EH (cell line): Measurements from ENCODE around the gene USP34.
A peak's percentile ranks its signal among the peaks of the same experiment; 100 is the strongest.

Experiments
- DNase-seq: peaks from one replicate; pipeline ENCODE4 v3.0.0-alpha.2; 2015; ENCODE audit warnings: low read depth

USP34 gene

DNA sequence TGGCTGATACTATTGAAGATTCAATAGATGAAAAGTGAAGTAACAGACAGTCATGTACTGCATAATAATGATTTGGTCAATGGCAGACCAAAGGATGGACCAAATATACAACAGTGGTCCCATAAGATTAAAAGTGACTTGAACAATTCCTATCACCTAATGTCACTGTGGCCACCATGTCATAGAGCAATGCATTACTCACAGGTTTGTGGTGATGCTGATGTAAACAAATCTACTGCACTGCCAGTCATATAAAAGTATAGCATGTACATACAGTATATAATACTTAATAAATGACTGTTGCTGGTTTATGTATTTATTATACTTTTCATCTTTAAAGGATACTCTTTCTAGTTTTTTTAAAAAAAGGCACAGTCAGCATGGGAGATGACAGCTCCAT lies 99.9 kb downstream of the USP34 start:
- DNase-seq: peak; percentile 31

DNA sequence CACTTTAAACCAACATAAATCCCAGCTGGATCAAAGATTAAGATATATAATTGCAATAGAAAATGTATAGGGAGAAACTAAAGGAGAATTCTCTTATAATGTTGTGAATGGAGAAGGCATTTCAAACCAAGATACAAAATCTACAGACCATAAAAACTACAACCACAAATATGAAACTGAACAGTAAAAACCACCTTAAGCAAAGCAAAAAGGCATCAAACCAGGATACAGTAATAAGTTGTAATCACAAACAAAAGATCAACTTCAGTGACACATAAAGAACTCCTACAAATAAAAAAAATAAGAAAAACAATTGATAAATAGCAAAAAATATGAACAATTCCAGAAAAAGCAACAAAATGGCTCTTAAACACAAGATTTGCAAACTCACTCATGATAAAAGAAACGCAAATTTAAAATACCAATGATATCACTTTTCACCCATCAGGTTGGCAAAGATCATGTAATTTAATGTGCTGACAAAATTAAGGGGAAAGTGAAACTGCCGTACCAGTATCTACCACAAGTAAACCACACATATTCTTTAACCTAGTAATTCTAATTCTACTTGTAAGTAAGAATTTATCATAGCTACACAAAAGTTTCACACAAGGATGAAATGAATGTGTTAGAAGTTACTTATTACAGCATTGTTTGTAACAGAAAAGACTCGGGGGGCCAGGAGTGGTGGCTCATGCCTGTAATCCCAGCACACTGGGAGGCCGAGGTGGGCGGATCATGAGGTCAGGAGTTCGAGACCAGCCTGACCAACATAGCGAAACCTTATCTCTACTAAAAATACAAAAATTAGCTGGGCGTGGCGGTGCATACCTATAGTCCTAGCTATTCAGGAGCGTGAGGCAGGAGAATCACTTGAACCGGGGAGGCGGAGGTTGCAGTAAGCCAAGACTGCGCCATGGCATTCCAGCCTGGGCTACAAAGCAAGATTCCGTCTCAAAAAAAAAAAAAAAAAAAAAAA lies 101.9 kb downstream of the USP34 start:
- DNase-seq: no peak

DNA sequence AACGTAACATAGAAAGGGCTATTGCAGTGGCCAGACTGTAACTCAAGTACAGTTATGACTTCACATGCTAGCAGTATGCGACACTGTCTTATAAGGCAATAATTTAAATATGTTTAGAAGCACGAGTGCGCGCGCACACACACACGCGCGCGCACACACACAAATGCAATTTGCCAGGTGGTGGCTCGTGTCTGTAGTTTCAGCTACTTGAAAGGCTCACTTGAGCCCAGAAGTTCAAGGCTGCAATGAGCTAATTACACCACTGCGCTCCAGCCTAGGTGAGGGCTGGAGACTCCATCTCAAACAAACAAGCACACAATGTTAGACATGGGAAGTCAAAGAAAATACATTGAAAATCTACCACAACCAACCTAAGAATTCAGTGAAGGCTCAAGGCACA lies 103.7 kb downstream of the USP34 start:
- no peak for DNase-seq

DNA sequence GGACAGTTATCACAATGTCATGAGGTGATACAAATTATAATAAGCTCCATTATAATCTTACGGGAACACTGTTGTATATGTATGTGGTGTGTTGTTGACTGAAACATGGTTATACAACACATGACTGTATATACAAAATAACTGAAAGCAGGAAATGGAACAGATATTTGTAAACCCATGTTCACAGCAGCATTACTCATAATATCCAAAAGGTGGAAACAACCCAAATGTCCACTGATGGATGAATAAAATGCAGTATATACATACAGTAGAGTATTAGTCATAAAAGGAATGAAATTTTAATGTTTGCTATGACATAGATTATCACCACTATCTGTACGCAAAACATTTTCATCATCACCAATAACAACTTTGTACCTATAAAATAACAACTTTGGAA lies 107.3 kb downstream of the USP34 start:
- no peak for DNase-seq

DNA sequence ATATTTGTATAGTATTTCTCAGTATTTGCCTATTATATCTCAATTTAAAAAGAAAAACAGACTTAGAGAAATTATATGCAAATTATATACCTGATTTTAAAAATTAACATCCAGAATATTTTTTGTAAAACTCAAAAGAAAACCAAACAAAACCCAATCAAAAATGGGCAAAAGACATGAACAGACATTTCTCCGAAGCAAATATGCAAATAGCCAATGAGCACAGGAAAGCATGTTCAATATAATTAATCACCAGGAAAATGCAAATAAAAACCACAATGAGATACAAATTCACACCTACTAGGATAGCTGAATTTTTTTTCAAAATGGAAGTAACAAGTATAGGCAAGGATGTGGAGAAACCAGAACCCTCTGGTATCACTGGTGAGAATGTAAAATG lies 108.0 kb downstream of the USP34 start:
- no peak for DNase-seq

DNA sequence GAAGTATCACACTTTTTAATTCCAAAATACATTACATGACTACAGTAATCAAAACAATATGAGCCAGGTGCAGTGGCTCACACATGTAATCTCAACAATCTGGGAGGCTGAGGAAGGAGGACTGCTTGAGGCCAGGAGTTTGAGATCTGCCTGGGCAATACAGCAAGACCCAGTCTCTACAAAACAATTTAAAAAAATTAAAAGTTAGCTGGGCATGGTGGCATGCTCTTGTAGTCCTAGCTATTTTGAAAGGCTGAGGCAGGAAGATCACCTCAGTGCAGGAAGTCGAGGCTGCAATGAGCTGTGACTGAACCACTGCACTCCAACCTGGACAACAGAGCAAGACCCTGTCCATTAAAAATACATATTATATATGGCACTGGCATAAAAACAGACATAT lies 109.8 kb downstream of the USP34 start:
- DNase-seq: no peak

DNA sequence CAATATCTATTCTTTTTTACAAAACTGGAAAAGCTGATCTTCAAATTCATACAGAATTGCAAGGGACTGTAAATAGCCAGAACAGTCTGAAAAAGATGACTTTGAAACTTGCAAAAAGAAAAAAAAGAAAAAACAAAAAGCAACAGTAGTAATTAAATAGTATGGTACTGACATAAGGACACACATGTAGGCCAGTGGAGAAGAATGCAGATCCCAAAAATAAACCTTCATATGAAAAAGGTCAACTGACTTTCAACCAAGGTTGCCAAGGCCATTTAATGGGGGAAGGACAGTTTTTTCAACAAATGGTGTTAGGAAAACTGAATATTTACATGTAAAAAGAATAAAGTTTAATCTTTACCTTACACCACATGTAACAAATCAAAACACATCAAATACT lies 111.8 kb downstream of the USP34 start:
- DNase-seq: no peak

DNA sequence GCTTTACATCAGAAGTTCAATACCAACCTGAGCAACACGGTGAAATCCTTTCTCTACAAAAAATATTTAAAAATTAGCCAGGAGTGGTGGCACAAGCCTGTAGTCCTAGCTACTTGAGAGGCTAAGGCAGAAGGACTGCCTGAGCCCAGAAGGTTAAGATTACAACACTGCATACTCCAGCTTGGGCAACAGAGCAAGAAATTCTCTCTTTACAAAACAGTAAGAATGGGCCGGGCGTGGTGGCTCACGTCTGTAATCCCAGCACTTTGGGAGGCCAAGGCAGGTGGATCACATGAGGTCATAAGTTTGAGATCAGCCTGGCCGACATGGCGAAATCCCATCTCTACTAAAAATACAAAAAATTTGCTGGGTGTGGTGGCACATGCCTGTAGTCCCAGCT lies 113.2 kb downstream of the USP34 start:
- no peak for DNase-seq

DNA sequence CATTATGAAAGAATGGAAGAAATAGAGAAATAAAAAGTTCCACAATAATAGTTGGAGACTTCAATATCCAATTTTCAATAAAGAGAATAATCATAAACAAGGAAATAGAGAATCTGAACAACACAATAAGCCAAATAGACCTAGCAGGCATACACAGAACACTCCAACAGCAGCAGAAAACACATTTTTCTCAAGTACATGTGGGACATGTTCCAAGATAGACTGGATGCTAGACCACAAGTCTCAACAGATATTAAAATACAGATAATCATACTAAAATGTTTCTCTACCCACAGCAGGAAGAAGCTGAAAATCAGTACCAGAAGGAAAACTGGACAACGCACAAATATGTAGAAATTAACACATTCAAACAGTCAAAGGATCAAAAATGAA lies 113.9 kb downstream of the USP34 start:
- peak; percentile 61 for DNase-seq

DNA sequence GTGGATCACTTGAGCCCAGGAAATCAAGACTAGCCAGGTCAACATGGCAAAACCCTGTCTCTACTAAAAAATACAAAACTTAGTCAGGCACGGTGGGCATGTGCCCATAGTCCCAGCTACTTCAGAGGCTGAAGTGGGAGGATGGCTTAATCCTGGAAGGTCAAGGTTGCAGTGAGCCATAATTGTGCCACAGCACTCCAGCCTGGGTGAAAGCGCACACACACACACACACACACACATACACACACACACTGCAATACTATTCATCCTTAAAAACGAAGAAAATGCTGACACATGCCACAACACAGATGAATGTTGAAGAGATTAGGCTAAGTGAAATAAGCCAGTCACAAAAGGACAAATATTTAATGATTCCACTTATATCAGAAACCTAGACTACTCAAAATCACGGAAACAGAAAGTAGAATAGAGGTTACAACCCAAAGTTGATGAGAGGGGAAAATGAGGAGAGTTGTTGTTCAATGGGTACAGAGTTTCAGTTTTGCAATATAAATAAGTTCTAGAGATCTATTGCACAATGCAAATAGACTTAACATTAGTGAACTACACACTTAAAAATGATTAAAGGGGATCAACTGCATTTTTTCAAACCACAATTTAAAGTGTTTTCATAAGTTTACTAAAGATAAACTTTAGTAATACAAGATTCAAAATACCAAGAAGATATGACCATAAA lies 114.5 kb downstream of the USP34 start:
- DNase-seq: peak; percentile 33

DNA sequence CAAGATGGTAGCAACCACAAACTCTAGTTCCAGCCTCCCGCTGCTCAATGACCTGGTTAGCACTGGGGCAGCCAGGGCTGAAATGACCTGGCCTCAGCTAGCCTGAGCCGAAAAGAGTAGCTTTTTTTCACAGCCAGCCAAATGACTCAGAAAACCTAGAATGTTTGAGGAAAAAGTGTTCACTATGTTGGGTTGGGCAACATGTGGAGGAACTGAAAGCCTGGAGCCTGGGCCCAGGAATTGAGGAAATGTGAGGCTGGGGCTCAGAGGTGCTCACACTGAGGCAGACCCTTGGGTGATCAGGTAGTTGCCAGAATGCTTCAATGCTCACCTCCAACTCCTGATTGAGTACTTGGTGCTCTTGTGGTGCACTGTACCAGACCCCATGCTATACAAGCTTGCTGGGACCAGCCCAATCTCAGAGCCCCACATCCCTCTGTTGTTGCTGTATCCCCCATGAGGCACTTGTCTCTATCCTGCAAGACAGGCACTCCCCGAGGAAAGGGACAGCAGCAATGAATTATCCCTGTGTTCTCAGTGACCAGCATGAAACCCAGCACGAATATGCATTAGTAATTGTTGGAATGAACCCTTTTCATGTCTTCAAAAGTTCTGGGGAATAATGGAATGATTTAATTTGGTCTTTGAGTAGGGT lies 116.2 kb downstream of the USP34 start:
- no peak for DNase-seq

DNA sequence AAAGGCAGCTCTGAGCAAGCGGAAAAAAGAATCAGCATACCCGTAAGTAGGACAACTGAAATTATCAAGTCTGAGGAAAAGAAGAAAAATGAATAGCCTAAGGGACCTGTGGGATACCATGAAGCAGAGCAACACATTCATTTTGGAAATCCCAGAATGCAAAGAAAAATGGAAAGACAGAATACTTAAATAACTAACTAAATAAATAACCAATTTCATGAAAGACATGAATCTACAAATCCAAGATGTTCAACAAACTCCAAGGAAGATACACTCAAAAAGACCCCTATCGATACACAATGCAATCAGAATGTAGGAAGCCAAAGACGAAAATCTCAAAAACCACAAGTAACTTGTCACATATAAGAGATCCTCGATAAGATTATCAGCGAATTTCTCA lies 117.0 kb downstream of the USP34 start:
- no peak for DNase-seq

DNA sequence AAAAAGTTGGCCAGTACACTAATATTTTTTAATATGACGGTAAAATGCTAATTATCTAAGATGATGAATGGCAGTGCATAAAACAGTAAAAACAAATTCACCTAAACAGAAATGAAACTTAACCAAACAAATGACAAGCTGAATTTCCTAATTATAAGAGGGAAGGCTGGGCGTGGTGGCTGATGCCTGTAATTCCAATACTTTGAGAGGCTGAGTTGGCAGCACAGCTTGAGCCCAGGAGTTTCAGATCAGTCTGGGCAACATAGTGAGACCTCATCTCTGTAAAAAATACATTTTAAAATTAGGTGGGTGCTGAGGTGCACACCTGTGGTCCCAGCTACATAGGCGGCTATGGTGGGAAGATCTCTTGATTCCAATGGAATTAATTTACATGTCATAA lies 120.1 kb downstream of the USP34 start:
- DNase-seq: no peak

DNA sequence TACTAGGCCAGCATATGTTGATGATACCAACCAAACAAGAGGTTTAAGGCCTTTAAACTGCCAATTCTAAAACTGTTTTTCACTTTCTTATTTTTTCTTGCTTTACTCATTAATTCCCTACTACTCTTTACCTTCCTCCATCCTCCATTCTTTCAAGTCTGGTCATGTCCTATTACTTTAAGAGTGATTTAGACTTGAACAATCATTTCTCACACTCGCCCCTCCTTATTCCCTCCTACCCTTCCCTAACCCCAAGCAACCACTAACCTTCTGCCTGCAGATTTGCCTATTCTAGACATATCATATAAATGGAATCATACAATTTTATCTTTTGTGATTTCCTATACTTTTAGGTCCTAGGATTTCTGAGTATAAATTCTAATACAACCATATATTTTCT lies 127.7 kb downstream of the USP34 start:
- DNase-seq: no peak

DNA sequence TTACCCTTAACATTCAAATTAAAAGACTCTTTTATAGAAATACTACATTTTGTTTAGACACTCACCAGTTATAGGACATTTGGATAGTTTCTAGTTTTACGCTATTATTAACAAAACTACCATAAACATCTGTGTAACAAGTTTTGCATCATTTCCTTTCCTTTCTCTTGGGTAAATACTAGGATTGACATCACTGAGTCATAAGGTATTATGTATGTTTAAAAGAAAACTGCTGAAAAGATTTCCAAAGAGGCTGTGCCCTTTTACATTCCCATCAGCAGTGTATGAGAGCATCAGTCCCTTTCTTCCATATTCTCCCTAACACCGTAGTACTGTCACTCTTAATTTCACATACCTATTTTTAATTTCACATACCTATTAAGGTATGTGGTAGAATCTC lies 130.6 kb downstream of the USP34 start:
- peak; percentile 46 for DNase-seq

DNA sequence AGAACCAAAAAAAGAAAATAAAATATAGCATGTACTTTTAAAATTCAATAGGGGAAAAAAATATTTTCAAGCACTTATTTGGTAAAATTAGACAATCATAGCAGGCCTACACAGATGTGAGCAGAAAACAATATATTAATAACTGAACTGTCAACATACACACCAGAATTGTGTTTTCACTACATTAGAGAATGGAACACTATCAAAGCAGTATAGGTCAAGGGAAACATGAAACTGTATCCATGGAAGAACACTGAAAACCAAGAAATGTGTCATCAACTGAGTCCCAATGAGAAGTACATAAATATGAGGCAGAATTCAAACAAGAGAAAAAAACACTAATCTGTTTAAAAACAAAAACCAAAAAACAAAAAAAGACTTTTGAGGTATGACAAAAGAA lies 132.4 kb downstream of the USP34 start:
- DNase-seq: no peak

DNA sequence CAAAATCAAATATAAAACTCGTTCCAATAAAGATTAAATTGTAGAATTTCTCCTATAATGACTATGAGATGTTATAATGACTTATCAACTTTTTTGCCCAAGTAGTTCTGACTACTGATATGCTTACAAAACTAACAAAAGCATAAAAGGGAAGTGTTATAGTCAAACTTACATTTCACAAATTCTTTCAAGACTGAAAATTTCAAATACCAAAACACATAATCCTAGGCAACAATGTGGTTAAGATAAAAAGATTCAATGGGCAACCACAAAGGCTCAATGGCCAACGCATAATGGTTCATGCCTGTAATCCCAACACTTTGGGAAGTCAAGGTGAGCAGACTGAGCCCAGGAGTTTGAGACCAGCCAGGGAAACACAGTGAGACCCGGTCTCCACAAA lies 135.7 kb downstream of the USP34 start:
- peak; percentile 6 for DNase-seq

DNA sequence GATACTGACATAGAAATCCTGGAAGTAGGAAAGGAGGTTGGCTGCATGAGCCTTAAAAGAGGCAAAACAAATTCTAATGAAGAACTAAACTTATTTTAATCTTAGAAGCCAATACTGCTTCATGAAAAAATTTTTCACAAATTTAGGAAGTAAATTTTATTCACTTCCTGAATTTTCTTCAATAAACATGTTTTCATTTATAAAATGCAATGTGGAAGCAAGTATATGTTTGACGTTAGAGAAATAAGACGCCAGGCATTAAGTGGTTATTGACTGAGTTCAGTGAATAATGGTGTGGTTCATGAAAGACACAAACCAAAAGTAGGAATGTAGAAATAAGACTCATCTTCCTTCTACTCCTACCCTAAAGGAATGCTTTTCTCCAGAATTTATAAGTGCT lies 136.4 kb downstream of the USP34 start:
- no peak for DNase-seq

DNA sequence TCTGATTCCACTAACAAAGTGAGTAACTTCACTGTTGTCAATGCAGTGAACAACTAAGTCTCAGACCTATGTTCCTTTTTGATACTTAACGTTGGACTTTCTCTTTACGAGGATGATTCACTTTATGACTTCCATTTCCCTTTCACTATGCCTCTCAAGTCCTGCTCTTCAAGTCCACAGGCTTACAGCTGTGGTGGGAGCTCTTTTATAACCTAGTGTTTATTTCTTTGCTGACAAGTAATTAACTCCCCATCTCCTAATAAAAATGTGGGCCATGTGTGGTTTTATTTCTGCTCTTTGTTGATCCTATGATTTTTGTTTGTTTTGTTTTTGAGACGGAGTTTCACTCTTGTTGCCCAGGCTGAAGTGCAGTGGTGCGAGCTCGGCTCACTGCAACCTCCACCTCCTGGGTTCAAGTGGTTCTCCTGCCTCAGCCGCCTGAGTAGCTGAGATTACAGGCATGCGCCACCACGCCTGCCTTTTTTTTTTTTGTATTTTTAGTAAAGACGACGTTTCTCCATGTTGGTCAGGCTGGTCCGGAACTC lies 142.1 kb downstream of the USP34 start:
- DNase-seq: peak; percentile 82

DNA sequence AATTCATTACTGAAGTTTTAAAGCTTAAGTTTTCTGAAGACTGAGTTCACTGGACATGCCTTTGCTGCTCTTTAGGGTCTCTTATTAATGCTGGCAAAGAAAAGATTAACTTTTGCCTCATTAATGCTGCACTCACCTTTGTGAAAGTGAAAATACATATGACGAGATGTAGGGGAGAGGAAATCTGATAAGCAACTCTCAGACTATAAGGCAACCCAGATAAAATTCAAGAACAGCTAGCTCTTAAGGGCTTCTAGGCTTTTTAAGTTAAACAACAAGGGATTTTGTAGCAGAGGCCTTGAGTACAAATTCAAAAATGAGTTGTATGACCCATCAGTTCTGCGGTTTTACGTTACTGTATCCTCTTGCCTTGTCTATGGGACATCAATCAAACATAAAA lies 143.7 kb downstream of the USP34 start:
- DNase-seq: no peak

DNA sequence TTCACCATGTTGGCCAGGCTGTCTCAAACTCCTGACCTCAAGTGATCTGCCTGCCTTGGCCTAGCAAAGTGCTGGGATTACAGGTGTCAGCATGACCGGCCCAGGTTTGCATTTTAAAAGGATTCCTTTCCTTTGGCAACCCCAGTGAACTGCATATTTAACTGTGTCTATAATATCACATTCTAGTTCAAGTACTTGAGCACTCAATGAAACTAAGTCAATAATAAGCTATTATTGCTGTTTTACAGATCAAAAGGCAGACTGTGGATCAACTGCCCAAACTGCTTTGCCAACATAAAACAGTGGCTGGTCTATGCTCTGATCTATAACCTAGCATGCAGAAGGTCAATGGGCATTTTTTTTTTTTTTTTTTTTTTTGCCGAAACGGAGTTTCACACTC lies 144.5 kb downstream of the USP34 start:
- DNase-seq: no peak

DNA sequence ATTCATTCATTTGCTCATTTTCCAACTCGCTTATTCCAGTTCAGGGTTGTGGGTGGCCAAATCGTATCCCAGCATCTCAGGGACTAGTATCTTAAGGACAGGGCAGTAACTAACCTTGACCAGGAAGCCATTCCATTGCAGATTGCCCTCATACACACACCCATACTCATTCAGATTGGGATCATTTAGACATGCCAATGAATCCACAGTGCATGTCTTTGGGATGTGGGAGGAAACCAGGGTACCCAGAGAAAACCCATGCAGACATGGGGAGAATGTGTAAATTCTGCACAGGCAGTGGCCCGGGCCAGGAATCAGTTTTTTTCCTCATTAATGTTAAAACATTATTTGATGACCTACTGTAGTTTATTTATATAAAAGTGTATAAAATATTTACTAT lies 150.7 kb downstream of the USP34 start:
- DNase-seq: no peak

DNA sequence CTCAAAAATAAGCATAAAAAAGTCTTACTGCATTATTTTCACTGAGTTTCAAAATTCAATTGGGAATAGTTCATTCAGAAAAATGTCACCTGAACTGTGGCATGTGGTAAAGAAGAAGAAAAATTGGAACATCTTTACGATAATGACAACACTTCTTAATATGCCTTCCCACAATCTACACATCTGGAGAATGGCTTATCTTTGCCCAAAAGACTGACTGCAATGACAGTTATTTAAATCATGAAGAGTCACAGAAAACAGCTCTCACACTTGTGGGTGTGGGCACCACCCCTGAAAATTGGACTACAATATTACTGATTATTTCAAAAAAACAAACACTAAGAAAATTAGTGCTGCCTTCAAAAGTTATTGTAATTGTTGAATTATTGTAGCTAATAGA lies 152.3 kb downstream of the USP34 start:
- DNase-seq: no peak
